HG03280 (cell line): ENCODE data around the gene CTDSPL.

Source experiments
- ATAC-seq: cut with Tn5 transposase; IDR thresholded peaks from one replicate; pipeline ENCODE4 v1.9.1; 2021; ENCODE audit warnings: mild to moderate bottlenecking, moderate library complexity; ENCODE audit not compliant: unreplicated experiment

CTDSPL gene

GRCh38 chr3:38011111-38011510, 149.4 kb downstream of the CTDSPL start:
- no peak for ATAC-seq

- no peak for ATAC-seq
These were observed 153.8 kb downstream of the CTDSPL start for GRCh38 chr3:38015485-38015884.

DNA sequence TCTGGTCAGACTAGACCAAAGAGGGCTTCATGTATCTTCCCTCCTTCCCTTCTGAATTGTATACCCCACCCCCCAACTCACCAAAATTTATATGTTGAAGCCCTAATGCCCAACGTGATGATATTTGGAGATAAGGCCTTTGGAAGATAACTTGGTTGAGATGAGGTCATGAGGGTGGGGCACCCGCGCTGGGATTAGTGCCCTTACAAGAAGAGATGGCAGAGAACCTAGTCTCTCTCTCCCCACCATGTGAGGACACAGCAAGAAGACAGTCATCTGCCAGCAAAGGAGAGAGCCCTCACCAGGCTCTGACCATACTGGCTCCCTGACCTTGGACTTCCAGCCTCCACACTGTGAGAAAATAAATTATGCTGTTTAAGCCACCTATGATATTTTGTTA, 154.3 kb downstream of the CTDSPL start:
- ATAC-seq: no peak

GRCh38 chr3:38016410-38016809, 154.7 kb downstream of the CTDSPL start:
- ATAC-seq: no peak

DNA sequence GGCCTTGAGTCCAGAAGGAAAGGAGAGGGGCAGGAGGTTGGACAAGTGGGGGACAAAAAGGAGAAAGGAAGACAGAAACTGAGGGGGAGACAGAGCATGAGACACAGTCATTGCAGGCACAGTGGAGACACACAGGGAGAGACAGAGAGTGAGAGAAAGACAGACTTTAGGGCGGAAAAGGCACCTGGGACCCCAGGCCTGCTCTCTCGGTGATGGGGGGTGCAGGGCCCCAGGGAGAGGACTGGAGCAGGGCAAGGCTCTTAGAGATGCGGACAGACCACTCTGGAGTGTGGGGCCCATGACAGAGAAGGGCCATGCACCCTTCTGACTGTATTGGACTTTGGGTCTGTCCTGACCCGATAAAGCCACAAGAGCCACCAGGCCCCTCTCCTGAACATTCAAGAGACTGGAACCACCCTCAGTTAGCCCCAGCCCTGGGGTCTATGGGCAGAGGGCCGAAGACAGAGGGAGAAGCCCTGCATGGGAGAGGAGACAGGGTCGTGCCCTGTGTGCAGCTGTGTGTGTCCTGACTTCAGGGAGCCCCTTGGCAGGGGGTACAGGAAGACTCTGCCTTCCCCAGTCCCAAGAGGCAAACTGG, 155.3 kb downstream of the CTDSPL start:
- no peak for ATAC-seq

DNA sequence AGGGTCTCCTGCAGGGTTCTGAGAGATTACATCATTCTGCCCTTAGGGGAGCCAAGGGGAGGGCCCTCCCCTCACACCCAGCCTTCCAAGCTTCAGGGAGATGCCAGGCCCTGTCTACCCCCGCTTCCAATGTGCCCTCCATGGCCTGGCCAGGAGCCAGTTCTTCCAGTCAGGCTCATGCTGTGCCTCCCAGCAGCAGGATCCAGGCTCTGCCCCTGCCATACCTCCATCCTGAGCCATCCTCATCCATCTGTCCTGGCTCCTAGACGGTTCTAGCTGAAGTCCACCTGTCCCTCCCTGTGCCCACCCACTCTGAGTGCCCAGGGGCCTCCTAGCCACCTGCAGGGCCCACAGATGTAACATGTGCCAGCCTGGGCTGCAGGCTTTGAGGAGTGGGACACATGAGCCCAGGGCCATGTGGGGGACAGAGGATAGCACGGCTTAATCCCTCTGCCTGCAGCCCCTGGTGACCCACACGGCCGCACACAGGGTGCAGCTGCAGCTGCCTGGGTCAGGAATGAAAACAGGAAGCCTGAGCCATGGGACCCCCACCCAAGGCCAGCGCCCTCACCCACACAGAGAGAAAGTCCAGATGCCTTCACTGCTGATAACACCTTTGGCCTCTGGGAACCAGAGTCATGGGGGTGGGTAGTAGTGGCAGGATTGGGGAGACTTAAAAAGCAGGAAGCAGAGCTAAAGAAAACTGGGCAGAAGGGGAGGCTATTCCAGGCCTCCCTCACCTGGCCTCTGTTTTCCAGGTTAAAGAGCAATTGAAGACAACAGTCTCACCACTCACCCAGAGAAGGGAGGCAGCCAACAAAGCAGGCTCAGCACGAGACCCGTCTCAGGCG, 156.0 kb downstream of the CTDSPL start:
- ATAC-seq: no peak

DNA sequence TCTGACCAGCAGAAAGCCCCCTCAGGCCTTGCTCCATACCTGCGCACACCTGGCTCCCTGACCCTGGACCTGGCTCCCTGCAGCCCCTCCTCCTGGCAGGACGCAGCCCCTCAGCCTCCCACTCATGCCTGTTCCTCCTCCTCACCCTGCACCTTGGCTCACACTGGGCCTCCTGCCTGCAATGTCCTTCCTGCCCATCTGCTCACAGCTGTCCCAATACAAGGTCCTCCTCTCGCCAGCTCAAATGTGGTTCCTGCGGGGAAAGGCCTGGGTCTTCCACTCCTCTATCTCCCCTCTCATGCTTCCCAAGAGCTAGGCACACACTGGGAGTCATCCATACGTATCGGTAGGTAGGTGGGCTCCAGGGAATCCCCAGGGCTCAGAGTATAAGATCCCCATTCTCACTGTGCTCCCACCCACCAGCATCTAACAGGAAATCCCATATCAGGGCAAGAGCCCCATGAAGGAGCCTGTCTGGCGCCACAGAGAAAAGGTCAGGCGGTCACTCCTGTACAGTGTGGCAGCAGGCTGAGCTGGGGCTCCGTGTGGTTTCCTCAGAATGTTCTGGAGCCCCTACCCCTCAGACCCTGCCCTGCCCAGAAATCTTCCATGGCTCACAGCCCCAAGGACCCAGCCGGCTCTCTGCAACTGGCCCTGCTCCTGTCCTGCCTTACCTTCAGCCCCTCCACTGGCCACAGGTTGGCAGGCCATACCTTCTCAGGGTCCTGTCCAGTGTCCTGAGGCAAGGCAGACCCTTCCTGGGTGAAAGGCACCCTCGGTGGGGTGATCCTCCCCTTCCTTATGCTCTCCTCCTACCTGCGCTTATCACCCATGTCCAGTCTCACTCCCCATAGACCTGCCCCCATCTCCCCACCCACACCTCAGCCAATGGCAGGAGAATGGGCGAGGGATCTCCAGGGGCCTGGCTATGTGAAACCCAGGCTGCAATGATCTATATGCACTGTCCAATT, 156.9 kb downstream of the CTDSPL start:
- ATAC-seq: no peak

DNA sequence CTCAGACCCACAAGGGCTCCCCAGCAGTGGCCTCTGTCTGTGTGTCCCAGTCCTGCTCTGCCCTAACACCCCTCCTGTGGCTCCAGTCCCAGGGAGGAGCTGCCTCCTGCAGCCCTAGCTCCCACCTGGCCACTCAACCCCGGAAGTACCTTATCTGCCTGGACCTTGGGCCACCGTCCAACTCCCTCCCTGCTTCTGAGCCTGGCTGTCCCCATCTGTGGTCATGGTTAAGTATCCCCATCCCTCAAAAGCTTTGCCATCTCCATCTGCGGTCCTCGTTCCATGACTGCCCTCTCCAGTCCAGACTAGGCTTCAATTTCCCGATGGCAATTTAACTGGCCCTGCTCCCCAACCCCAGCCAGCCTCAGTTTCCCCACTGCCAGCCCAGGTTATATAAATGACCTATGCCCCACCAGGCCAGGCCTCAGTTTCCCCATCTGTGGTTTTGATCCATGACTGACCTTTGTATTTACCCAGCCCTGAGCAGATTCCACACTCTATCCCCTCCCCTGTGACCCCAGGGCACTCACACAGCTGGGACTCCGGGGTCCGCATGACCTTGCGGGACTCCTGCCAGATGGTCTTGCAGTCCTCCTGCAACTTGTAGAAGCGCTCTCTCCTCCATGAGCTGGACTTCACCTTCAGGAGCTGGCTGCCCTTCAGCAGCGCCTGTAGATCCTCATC, 158.1 kb downstream of the CTDSPL start:
- no peak for ATAC-seq

- no peak for ATAC-seq
These were observed 158.7 kb downstream of the CTDSPL start for GRCh38 chr3:38020342-38020726.

- ATAC-seq: no peak
These were observed 159.5 kb downstream of the CTDSPL start for GRCh38 chr3:38021196-38021595.

GRCh38 chr3:38022301-38022700, 160.6 kb downstream of the CTDSPL start:
- ATAC-seq: no peak

- no peak for ATAC-seq
These were observed 161.4 kb downstream of the CTDSPL start for GRCh38 chr3:38022896-38023709.

DNA sequence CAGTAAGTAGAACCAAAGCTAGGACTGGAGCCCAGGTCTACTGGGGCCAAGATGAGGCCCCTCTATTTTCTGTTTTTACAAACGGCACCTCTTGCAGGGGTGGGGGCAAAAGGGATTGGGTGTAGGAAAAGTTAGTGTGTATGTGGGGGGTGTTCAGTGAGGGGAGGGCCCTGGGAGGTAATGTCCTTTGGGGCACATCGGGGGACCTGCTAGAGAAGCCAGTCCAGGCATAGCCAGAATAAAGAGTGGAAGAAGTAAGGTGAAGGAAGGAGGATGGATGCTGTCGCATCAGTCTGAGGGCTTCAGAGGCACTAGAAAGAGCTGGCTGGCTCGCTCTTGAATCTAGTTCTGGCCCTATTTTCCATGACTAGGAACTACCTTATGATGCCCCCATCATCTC, 165.2 kb downstream of the CTDSPL start:
- ATAC-seq: no peak

GRCh38 chr3:38027466-38028465, 166.1 kb downstream of the CTDSPL start:
- no peak for ATAC-seq

- ATAC-seq: no peak
These were observed 167.1 kb downstream of the CTDSPL start for GRCh38 chr3:38028621-38029361.

DNA sequence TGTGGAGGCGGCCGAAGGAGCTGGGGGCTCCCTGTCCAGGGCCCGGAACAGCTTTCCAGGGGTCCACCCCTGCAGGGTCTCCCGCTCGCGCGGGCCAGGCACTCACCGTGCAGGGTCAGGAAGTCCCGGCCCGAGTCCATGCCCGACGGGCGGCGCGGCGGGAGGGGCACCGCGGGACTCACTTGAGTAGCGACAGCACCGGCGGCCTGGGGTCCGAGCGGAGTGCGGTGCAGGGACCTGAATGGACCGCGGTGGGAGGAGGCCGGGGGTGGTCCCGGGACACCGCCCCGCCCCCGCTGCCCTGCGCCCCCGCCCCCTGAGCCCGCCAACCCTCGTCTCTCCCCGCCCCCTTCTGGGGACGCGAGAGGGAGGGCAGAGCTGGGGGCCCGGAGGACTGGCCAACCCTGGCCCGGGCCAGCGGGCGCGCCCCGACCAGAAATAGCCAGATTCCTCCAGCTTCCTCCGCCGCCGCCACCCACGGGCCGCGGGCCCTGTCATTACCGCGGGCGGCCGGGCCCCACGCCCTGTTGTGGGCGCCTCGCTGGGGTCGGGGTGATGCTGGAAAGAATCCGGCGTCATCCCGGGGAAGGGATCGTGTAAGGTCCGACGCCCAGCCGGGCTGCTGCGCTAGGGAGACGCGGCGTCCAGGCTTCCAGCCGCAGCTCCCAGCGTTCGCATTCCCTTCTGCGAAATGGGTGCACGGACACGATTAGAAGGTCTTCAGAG, 167.9 kb downstream of the CTDSPL start, which contains the start of gene PLCD1:
PLCD1 (minus strand) TSS at position 243 of the 726 bp plus-strand sequence; CDS start at position 140, 103 bp downstream.
- no peak for ATAC-seq
